Stimulated activated CD4-positive, alpha-beta T cell treated with anti-CD3 and anti-CD28 coated beads, Interleukin-15, amount 100 ng/mL, for 1 hour (primary cell): ENCODE data around the gene NEDD9.

ENCODE experiments used
- DNase-seq, 2 donors: peaks; one replicate each; pipeline ENCODE4 v3.0.0-alpha.2; 2020; ENCODE audit warnings: low read depth in 1 of 2, low spot score in 1 of 2

The NEDD9 gene

GRCh38 chr6:11203306-11204004 lies 29.0 kb downstream of the NEDD9 start:
- DNase-seq: no peak

- DNase-seq: no peak
Measured at GRCh38 chr6:11202513-11203305, 29.8 kb downstream of the NEDD9 start.

GRCh38 chr6:11201772-11202512 lies 30.5 kb downstream of the NEDD9 start:
- no peak for DNase-seq

GRCh38 chr6:11201015-11201414 lies 31.5 kb downstream of the NEDD9 start:
- DNase-seq: no peak

GRCh38 chr6:11200356-11200755 lies 32.1 kb downstream of the NEDD9 start:
- DNase-seq: no peak

GRCh38 chr6:11198663-11199603 lies 33.5 kb downstream of the NEDD9 start:
- no peak for DNase-seq

GRCh38 chr6:11197850-11198249 lies 34.6 kb downstream of the NEDD9 start:
- DNase-seq: no peak

GRCh38 chr6:11197175-11197536 lies 35.3 kb downstream of the NEDD9 start:
- no peak for DNase-seq

- DNase-seq: no peak
Measured at GRCh38 chr6:11196511-11197174, 35.8 kb downstream of the NEDD9 start.

- DNase-seq: no peak
Measured at GRCh38 chr6:11194356-11195218, 37.9 kb downstream of the NEDD9 start.

- DNase-seq: no peak
Measured at GRCh38 chr6:11193434-11193833, 39.0 kb downstream of the NEDD9 start.

GRCh38 chr6:11192167-11192566 lies 40.3 kb downstream of the NEDD9 start:
- no peak for DNase-seq

GRCh38 chr6:11190625-11191245 lies 41.7 kb downstream of the NEDD9 start:
- no peak for DNase-seq

- no peak for DNase-seq
Measured at GRCh38 chr6:11189865-11190624, 42.4 kb downstream of the NEDD9 start.

GRCh38 chr6:11188161-11188915 lies 44.1 kb downstream of the NEDD9 start:
- DNase-seq: no peak

- DNase-seq: no peak
Measured at GRCh38 chr6:11187301-11187700, 45.2 kb downstream of the NEDD9 start.

- no peak for DNase-seq
Measured at GRCh38 chr6:11185204-11185842, 47.1 kb downstream of the NEDD9 start.
